Measurements from ENCODE around the gene BPIFB2.

Gene BPIFB2

DNA sequence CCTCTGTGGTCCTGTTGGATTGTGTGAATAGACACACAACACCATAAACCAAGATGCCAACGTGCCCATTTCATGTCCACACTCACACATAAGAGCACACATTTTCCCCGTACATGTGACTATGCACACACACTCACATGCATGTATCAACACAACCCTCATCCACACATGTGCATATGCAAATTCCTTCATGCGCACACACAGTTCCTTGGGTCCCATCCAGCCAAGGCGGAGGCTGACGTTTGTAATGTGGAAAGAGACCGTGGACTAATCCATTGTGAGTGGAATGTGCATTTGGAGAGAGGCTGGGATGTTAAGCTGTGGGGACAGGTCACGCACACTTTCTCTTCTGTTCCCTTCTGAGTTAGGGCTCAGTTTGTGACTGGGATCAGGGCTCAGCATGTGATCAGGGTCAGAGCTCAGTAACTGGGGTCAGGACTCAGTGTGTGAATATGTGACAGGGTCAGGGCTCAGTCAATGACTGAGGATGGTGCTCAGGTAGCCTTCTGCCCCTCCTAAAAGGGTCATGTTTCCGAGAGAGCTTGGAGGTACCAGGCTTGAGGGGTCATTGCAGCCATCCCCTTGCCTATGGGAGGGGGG, 628 bp upstream of the BPIFB2 start:
- TF ChIP-seq, protein P1, sequence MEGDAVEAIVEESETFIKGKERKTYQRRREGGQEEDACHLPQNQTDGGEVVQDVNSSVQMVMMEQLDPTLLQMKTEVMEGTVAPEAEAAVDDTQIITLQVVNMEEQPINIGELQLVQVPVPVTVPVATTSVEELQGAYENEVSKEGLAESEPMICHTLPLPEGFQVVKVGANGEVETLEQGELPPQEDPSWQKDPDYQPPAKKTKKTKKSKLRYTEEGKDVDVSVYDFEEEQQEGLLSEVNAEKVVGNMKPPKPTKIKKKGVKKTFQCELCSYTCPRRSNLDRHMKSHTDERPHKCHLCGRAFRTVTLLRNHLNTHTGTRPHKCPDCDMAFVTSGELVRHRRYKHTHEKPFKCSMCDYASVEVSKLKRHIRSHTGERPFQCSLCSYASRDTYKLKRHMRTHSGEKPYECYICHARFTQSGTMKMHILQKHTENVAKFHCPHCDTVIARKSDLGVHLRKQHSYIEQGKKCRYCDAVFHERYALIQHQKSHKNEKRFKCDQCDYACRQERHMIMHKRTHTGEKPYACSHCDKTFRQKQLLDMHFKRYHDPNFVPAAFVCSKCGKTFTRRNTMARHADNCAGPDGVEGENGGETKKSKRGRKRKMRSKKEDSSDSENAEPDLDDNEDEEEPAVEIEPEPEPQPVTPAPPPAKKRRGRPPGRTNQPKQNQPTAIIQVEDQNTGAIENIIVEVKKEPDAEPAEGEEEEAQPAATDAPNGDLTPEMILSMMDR (conservative IDR thresholded peaks at IDR 0.05; ENCODE audit: low read depth, low read length): no peak
- Histone ChIP-seq H3K79me2 (ENCODE audit: insufficient read depth, low read depth) (no peaks in the 10 kb centered on the region), H3K36me3 (ENCODE audit: insufficient read depth) (no peaks in the 10 kb centered on the region), H3K4me1 (ENCODE audit: low read depth, poor library complexity, severe bottlenecking) (no peaks in the 10 kb centered on the region), H3K4me2 (no peak overlapping the region), H2AFZ (ENCODE audit: low read depth) (no peak overlapping the region), H3K27ac (no peak overlapping the region), H3K4me3 (IDR thresholded peaks at IDR 0.05; ENCODE audit: insufficient read depth, low read depth, low read length) (no peak overlapping the region), H4K20me1 (ENCODE audit: insufficient read depth) (no peaks in the 10 kb centered on the region), H3K27me3 (ENCODE audit: insufficient read depth, low read depth) (peaks cover 19% of the 10 kb centered on the region), H3K9ac (no peak overlapping the region)

DNA sequence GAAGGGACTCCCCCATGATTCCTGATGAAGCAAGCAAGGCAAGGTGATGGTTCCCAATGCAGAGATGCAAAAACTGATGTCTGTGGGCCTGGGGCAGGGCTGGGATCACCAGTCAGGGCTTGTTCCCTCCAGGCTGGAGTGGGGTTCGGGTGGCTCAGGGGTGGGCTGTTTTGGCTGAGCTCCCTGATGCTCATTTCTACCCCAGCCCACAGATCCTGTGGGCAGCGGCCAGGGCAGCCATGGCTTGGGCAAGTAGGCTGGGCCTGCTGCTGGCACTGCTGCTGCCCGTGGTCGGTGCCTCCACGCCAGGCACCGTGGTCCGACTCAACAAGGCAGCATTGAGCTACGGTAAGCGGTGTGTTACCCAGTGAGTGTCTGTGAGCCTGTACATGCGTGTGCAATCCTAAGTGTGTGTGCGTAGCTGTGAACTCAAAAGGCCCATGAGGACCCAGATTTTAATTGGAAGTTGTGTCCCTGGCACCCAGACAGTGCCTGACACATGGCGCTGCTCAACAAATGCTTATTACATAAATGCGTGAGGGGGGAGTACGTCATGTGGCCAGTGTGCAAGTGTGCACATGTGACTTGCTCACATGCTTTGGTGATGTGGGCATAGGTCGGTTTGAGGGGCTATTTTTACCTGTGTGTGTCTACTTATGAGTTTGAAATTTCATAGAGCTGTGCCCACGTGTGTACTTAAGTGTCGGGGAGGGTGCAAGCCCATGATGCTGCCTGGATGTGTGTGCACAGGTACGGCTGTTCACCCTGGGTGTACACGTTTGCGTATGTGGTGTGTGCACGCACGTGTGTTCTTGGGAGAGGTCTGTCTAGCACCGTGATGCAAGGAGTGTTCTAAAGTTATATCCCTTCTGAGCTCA, 1.1 kb downstream of the BPIFB2 start:
- H3K27ac ChIP-seq: no peak overlapping the region
- H3K9ac ChIP-seq: no peak overlapping the region
- TF ChIP-seq, protein P1 (conservative IDR thresholded peaks at IDR 0.05; ENCODE audit: low read depth, low read length): no peak

DNA sequence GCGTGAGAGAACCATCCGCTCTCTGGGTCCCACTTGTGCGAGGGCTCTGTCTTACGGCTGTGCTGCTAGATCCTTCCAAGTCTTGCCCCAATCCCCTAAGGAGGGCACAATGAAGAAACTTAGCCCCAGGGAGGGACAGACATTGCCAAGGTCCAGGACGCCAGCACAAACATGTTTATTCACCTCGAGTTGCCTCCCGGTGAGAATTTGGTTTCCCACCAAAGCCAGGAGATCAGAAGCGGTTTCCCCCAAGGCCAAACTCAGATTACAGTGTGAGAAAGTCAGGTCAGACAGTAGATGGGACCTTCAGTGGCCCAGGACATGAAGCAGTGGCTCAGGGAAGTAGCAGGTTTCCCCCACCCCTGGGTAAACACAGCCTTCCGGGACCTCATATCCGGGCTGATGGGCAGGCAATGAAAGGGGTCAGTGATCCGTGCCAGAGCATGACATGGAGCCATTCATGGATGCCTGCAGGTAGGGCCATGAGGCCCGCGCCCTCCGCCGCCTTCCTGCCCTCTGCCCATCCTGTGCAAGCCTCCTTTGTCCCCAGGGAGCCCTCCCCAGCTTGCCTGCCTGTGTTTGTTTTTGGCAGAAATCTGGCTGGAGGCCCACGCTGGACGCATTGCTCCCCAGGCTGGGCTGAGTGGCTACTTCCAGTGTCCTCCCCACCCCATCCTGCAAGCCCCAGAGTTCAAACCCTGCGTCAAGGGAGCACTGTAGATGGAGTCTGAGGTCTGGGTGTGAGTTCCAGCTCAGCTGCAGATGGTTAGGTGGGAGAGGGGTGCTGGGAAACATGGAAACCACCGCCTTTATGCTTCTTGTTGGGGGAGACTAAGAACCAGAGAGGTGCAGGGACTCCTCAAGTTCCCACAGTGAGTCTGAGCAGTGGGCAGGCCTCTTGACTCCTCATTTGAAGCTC, 2.0 kb downstream of the BPIFB2 start:
- no peak overlapping the region for H3K9ac ChIP-seq
- H3K4me3 ChIP-seq (IDR thresholded peaks at IDR 0.05; ENCODE audit: insufficient read depth, low read depth, low read length): no peak overlapping the region
- peaks cover 41% of the 10 kb centered on the region for H3K27me3 ChIP-seq (ENCODE audit: insufficient read depth, low read depth)
- H4K20me1 ChIP-seq (ENCODE audit: insufficient read depth): no peaks in the 10 kb centered on the region
- H3K79me2 ChIP-seq (ENCODE audit: insufficient read depth, low read depth): no peaks in the 10 kb centered on the region
- no peaks in the 10 kb centered on the region for H3K36me3 ChIP-seq (ENCODE audit: insufficient read depth)
- H2AFZ ChIP-seq (ENCODE audit: low read depth): no peak overlapping the region
- no peak overlapping the region for H3K27ac ChIP-seq
- TF ChIP-seq, protein P1 (conservative IDR thresholded peaks at IDR 0.05; ENCODE audit: low read depth, low read length): no peak
- no peak overlapping the region for H3K4me2 ChIP-seq
- H3K4me1 ChIP-seq (ENCODE audit: low read depth, poor library complexity, severe bottlenecking): no peaks in the 10 kb centered on the region

More for the DNA sequence above, 1.1 kb downstream of the BPIFB2 start:
- no peak overlapping the region for H2AFZ ChIP-seq (ENCODE audit: low read depth)
- H3K4me3 ChIP-seq (IDR thresholded peaks at IDR 0.05; ENCODE audit: insufficient read depth, low read depth, low read length): no peak overlapping the region
- H3K4me2 ChIP-seq: no peak overlapping the region
- H3K36me3 ChIP-seq (ENCODE audit: insufficient read depth): no peaks in the 10 kb centered on the region
- H3K27me3 ChIP-seq (ENCODE audit: insufficient read depth, low read depth): peaks cover 35% of the 10 kb centered on the region
- H3K79me2 ChIP-seq (ENCODE audit: insufficient read depth, low read depth): no peaks in the 10 kb centered on the region
- no peaks in the 10 kb centered on the region for H4K20me1 ChIP-seq (ENCODE audit: insufficient read depth)
- no peaks in the 10 kb centered on the region for H3K4me1 ChIP-seq (ENCODE audit: low read depth, poor library complexity, severe bottlenecking)

DNA sequence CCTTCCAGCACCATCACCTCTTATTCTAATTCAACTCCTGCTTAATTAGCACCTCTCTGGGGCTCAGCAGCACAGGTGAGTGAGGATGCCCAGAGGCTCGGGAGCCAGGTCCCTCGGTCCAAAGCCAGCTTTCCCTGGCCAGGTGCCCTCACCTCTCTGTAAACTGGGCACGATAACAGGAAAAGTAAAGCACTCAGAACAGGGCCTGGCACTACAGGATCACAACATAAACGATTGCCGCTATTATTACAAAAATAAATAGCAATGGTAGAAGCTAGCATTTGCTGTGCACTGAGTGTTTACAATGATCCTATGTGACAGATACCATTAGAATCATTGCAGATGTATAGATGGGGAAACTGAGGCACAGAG, 2.6 kb downstream of the BPIFB2 start:
- no peaks in the 10 kb centered on the region for H4K20me1 ChIP-seq (ENCODE audit: insufficient read depth)
- no peaks in the 10 kb centered on the region for H3K79me2 ChIP-seq (ENCODE audit: insufficient read depth, low read depth)
- H3K36me3 ChIP-seq (ENCODE audit: insufficient read depth): no peaks in the 10 kb centered on the region
- H3K27ac ChIP-seq: no peak overlapping the region
- TF ChIP-seq, protein P1 (conservative IDR thresholded peaks at IDR 0.05; ENCODE audit: low read depth, low read length): no peak
- no peak overlapping the region for H3K4me3 ChIP-seq (IDR thresholded peaks at IDR 0.05; ENCODE audit: insufficient read depth, low read depth, low read length)
- H3K27me3 ChIP-seq (ENCODE audit: insufficient read depth, low read depth): peaks cover 45% of the 10 kb centered on the region
- no peak overlapping the region for H3K4me2 ChIP-seq
- no peak overlapping the region for H3K9ac ChIP-seq
- H2AFZ ChIP-seq (ENCODE audit: low read depth): no peak overlapping the region
- H3K4me1 ChIP-seq (ENCODE audit: low read depth, poor library complexity, severe bottlenecking): no peaks in the 10 kb centered on the region

Data from KMS-11 (cell line).